ENCODE data around the gene RYR2. TPM values are rescaled to one million over a fixed set of nuclear protein-coding genes. Genes with fewer than 3 reads are reported as not detected.

RYR2 gene
- total and polyA plus RNA-seq, 2 donors (not counting 1 experiment from before 2014, with no cell fraction given) = not detected

DNA sequence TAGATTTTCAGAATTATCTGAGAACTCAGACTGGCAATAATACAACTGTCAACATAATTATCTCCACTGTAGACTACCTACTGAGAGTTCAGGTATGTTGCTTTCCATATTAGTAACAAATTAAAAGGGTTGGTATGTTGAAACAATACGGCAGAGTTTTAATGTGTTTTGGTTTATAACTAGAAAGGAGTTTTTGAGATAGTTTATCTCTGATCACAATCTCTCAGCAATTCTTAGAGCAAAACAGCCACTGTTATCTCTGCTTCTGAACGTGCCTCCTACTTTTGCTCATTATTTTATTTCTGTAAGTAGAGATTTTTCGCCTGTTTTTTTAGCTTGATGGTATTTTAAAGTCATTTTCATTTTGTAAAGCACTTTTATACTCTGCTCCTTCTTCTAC, 730.0 kb downstream of the RYR2 start:
- Histone ChIP-seq H3K4me3 (ENCODE audit: control extremely low read depth in 1 of 5, extremely low read depth in 1 of 5, insufficient read depth in 1 of 5, low read depth in 2 of 5, low read length in 4 of 5) (no peak overlapping the region), H3K4me2 (replicated peaks; ENCODE audit: low read depth, low read length, poor library complexity, severe bottlenecking) (no peak overlapping the region), H3K36me3 (replicated peaks in 1 of 2; ENCODE audit: control extremely low read depth in 1 of 2, control insufficient read depth in 1 of 2, extremely low read depth in 1 of 2, insufficient read depth in 2 of 2, low read length in 1 of 2) (no peaks in the 10 kb centered on the region), H3K9me3 (ENCODE audit: control extremely low read depth in 1 of 3, control insufficient read depth in 2 of 3, insufficient read depth in 1 of 3, low read length in 2 of 3) (peaks cover 0 to 1% (median 0%) of the 10 kb centered on the region in 3 donors), H3K4me1 (ENCODE audit: control insufficient read depth in 2 of 2, insufficient read depth in 2 of 2, low read length in 2 of 2) (no peaks in the 10 kb centered on the region), H2AFZ (ENCODE audit: insufficient read depth, low read depth, low read length, poor library complexity, severe bottlenecking) (no peak overlapping the region), H3K27me3 (replicated peaks in 1 of 4; ENCODE audit: control extremely low read depth in 1 of 4, control insufficient read depth in 3 of 4, insufficient read depth in 4 of 4, low read length in 3 of 4) (no peaks in the 10 kb centered on the region), H4K20me1 (ENCODE audit: control insufficient read depth, insufficient read depth, low read length, poor library complexity, severe bottlenecking) (no peaks in the 10 kb centered on the region), H3K79me2 (ENCODE audit: control insufficient read depth, insufficient read depth, low read length) (no peaks in the 10 kb centered on the region), H3K27ac (ENCODE audit: low read length in 2 of 2) (no peak overlapping the region), H3K9ac (ENCODE audit: low read length) (no peak overlapping the region)
- no peak for TF ChIP-seq EZH2 (IDR thresholded peaks at IDR 0.05; ENCODE audit: borderline replicate concordance, insufficient read depth, low read depth, low read length, poor library complexity, severe bottlenecking)
- TF ChIP-seq, protein P1, sequence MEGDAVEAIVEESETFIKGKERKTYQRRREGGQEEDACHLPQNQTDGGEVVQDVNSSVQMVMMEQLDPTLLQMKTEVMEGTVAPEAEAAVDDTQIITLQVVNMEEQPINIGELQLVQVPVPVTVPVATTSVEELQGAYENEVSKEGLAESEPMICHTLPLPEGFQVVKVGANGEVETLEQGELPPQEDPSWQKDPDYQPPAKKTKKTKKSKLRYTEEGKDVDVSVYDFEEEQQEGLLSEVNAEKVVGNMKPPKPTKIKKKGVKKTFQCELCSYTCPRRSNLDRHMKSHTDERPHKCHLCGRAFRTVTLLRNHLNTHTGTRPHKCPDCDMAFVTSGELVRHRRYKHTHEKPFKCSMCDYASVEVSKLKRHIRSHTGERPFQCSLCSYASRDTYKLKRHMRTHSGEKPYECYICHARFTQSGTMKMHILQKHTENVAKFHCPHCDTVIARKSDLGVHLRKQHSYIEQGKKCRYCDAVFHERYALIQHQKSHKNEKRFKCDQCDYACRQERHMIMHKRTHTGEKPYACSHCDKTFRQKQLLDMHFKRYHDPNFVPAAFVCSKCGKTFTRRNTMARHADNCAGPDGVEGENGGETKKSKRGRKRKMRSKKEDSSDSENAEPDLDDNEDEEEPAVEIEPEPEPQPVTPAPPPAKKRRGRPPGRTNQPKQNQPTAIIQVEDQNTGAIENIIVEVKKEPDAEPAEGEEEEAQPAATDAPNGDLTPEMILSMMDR (IDR thresholded peaks at IDR 0.05) = no peak
- ChIA-PET POLR2A (no interaction called here), CTCF (interaction anchor here (1.0 kb wide), 1 partner anchor 9 kb away, joined by 8 read pairs; no protein-coding TSS in a partner anchor)
- Mint-ChIP-seq H3K4me3 (no peak overlapping the region), H3K27ac (no peak overlapping the region), H3K4me1 (no peaks in the 10 kb centered on the region), H3K27me3 (no peaks in the 10 kb centered on the region), H3K9me3 (ENCODE audit: insufficient read depth) (no peaks in the 10 kb centered on the region)
- WGBS (ENCODE audit: insufficient coverage) = no CpG with 5 or more reads among the region's 3 CpGs
- intact Hi-C loops (cut with micrococcal nuclease) = no loop called here
- no peak for DNase-seq
- no peak for ATAC-seq (ENCODE audit: low read depth)

DNA sequence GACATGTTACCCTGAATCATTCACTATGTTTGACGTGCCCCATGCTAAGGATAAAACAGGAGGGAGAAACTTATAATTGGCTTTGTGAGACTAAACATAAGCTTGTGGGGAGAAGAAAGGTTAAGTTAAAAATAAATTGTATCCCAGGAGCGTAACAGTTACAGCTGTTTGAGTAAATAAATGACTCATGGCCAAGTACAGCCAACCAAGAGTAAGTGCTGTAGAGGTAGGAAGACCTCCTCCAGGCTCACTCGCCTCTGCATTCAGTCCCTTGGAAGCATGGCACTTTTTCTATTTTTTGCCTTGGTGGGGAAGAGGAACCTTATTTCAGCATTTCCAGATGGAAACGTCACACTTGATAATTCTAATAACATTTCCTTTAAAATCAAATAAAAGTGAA, 732.3 kb downstream of the RYR2 start:
- Histone ChIP-seq H3K9me3 (ENCODE audit: control extremely low read depth in 1 of 3, control insufficient read depth in 2 of 3, insufficient read depth in 1 of 3, low read length in 2 of 3) (peaks cover 0 to 1% (median 0%) of the 10 kb centered on the region in 3 donors), H4K20me1 (ENCODE audit: control insufficient read depth, insufficient read depth, low read length, poor library complexity, severe bottlenecking) (no peaks in the 10 kb centered on the region), H3K9ac (ENCODE audit: low read length) (no peak overlapping the region), H3K4me3 (ENCODE audit: control extremely low read depth in 1 of 5, extremely low read depth in 1 of 5, insufficient read depth in 1 of 5, low read depth in 2 of 5, low read length in 4 of 5) (no peak overlapping the region), H3K4me1 (ENCODE audit: control insufficient read depth in 2 of 2, insufficient read depth in 2 of 2, low read length in 2 of 2) (no peaks in the 10 kb centered on the region), H3K79me2 (ENCODE audit: control insufficient read depth, insufficient read depth, low read length) (no peaks in the 10 kb centered on the region), H3K27me3 (replicated peaks in 1 of 4; ENCODE audit: control extremely low read depth in 1 of 4, control insufficient read depth in 3 of 4, insufficient read depth in 4 of 4, low read length in 3 of 4) (no peaks in the 10 kb centered on the region), H3K4me2 (replicated peaks; ENCODE audit: low read depth, low read length, poor library complexity, severe bottlenecking) (no peak overlapping the region), H3K27ac (ENCODE audit: low read length in 2 of 2) (no peak overlapping the region), H3K36me3 (replicated peaks in 1 of 2; ENCODE audit: control extremely low read depth in 1 of 2, control insufficient read depth in 1 of 2, extremely low read depth in 1 of 2, insufficient read depth in 2 of 2, low read length in 1 of 2) (no peaks in the 10 kb centered on the region), H2AFZ (ENCODE audit: insufficient read depth, low read depth, low read length, poor library complexity, severe bottlenecking) (no peak overlapping the region)
- Mint-ChIP-seq H3K9me3 (ENCODE audit: insufficient read depth) (no peaks in the 10 kb centered on the region), H3K27me3 (no peaks in the 10 kb centered on the region), H3K4me3 (no peak overlapping the region), H3K4me1 (no peaks in the 10 kb centered on the region), H3K27ac (no peak overlapping the region)
- DNase-seq (no peak), ATAC-seq (ENCODE audit: low read depth) (no peak)
- ChIA-PET CTCF (no interaction called here), POLR2A (no interaction called here)
- 100% methylated on average over 1 of the region's 4 CpGs for WGBS (ENCODE audit: insufficient coverage)
- no peak for TF ChIP-seq EZH2 (IDR thresholded peaks at IDR 0.05; ENCODE audit: borderline replicate concordance, insufficient read depth, low read depth, low read length, poor library complexity, severe bottlenecking)
- TF ChIP-seq, protein P1 (IDR thresholded peaks at IDR 0.05) = no peak
- intact Hi-C loops (cut with micrococcal nuclease) = no loop called here
